GM10248 (cell line): ENCODE results near the gene MRPL34.

Experiments used
- CTCF ChIA-PET: fragments of 300-600 bp; sonication (Branson Sonifier 250); formaldehyde crosslinking; extraction: SDS; loops from one replicate; lab custom pipeline; 2021; ENCODE audit warnings: antibody characterized with exemption; lab: Yijun Ruan, JAX
- POLR2A ChIA-PET: fragments of 350-650 bp; sonication (Branson Sonifier 250); formaldehyde crosslinking; extraction: SDS; loops from one replicate; lab custom pipeline; 2020; ENCODE audit warnings: antibody characterized with exemption; lab: Yijun Ruan, JAX
- DNase-seq: peaks from one replicate; pipeline ENCODE4 v3.0.0; 2012; ENCODE audit errors: extremely low spot score
- TF ChIP-seq, protein P1 (sequence below): IDR thresholded peaks from 2 replicates; pipeline ENCODE4 v1.5.1; 2012; ENCODE audit warnings: mild to moderate bottlenecking, low read depth; ENCODE audit errors: extremely low read depth, missing control alignments, control extremely low read depth

Gene MRPL34

DNA sequence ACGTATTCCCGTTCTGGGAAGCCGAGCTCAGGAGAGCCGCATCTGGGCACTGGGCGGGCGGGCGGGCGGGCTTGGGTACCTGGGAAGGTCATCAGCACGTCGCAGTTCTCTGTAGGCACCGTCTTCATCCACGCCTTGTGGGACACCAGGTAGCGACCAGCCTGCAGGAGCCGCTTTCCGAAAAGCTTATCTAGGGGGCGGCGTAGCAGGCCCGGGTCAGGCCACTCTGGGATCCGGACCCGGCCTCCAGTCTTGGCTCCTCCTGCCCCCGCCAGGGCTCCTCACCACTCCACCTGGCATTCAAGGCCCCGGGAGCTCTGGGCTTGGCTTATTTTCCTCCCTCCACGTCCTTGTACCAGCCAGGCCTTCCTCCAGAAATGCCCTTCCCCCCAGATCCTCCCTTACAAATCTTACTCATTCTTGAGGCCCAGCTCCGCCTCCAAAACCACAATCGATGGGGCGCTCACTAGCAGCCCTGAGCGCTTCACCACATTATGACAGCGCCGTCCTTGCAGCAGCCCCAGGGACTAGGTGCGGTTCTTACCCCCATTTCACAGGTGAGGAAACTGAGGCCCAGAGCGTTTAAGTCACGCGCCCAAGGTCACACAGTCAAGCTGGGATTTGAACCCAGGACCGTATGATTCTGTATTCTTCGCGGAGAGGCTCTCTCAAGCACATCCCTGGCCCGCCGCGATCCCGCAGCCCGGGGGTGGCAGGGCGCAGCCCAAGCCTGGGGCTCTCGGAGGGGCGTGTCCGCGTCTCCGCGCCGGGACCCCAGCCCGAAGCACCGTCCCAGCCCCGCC lies 28.1 kb downstream of the MRPL34 start:
- ChIA-PET CTCF (interaction anchor here (1.4 to 2.2 kb wide), 7 partner anchors 9 to 60 kb away, joined by 4 to 9 read pairs (median 6); partner anchors contain the start of gene CCDC194), POLR2A (interaction anchor here (1.1 kb wide), 1 partner anchor 13 kb away, joined by 3 read pairs; no protein-coding TSS in a partner anchor)
- TF ChIP-seq, protein P1, sequence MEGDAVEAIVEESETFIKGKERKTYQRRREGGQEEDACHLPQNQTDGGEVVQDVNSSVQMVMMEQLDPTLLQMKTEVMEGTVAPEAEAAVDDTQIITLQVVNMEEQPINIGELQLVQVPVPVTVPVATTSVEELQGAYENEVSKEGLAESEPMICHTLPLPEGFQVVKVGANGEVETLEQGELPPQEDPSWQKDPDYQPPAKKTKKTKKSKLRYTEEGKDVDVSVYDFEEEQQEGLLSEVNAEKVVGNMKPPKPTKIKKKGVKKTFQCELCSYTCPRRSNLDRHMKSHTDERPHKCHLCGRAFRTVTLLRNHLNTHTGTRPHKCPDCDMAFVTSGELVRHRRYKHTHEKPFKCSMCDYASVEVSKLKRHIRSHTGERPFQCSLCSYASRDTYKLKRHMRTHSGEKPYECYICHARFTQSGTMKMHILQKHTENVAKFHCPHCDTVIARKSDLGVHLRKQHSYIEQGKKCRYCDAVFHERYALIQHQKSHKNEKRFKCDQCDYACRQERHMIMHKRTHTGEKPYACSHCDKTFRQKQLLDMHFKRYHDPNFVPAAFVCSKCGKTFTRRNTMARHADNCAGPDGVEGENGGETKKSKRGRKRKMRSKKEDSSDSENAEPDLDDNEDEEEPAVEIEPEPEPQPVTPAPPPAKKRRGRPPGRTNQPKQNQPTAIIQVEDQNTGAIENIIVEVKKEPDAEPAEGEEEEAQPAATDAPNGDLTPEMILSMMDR = no peak
- peak; percentile 68 for DNase-seq

DNA sequence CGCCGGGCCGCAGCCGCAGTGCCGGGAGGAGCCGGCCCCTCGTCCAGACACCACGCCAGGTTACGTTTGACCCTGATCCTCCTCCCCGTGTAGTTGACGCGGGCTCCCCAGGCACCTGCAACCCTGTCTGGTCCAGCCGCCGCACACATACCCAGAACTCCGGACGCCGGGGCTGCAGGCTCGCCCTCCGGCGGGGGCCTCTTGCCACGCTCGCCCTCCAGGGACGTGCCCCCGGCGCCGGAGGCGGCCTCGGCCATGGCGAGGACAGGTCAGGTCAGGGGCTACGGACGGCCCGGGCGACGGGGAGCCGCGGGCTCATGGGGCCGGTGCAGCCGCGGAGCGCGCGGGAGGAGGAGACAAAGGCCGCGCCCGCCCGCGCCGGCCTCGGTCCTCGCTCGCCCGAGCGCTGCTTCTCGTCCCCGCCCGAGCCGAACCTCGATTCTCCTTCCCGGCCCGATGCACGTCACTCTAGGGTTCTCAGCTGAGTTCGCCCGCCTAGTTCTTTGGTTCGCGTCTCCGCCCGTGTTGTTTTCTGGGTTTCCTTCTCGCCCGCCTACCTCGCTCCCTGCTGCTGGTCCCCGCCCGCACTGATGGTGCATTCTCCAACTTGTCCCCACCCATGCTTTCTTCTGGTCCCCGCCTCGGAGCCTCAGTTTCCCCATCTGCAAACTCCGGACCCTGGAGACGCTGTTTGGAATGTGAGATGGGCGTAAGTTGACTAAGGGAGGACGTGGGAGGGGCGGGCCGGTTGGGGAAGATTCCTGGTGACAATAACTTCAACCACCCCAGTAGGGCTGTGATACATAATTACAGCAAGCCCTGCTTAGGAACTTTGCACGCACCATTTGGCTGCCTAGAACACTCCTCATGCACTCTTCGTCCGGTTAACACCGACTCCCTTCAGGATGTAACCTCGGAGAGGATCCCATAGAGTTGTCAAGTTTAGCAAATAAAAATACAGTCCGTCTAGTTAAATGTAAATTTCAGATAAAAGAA lies 29.0 kb downstream of the MRPL34 start, which contains the start of gene ANO8:
TSS of gene ANO8 (minus strand) at position 442 of the 996 bp plus-strand sequence. CDS start at position 257, 185 bp downstream.
- POLR2A ChIA-PET = interaction anchor here (1.1 kb wide), 1 partner anchor 14 kb away, joined by 3 read pairs; no protein-coding TSS in a partner anchor

DNA sequence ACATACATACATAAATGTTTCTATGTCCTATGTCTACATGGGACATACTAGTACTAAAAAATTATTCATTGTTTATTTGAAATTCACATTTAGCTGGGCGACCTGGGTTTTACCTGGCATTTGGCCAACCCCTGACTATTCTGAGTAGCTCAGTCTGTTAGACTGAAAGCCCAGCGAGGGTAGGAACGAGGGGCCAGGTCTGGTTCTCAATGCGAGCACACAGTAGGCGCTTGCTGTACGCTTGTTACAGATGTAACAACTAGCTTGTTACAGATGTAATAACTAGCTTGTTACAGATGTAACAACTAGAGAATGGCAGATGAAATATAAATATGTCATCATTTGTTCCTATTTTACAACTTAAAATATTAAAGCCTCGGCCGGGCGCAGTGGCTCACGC lies 29.9 kb downstream of the MRPL34 start:
- ChIA-PET CTCF (interaction anchor here (1.0 to 2.2 kb wide), 7 partner anchors 8 to 53 kb away, joined by 3 to 8 read pairs (median 4); partner anchors contain the start of gene MRPL34), POLR2A (no interaction called here)
- DNase-seq = no peak
- TF ChIP-seq, protein P1 = no peak

More for the DNA sequence above, 29.0 kb downstream of the MRPL34 start, which contains the start of gene ANO8:
- peak; percentile 89 for DNase-seq
- CTCF ChIA-PET = interaction anchor here (1.0 to 2.2 kb wide), 9 partner anchors 9 to 57 kb away, joined by 3 to 8 read pairs (median 4); partner anchors contain the start of gene MRPL34
- TF ChIP-seq, protein P1 = no peak

DNA sequence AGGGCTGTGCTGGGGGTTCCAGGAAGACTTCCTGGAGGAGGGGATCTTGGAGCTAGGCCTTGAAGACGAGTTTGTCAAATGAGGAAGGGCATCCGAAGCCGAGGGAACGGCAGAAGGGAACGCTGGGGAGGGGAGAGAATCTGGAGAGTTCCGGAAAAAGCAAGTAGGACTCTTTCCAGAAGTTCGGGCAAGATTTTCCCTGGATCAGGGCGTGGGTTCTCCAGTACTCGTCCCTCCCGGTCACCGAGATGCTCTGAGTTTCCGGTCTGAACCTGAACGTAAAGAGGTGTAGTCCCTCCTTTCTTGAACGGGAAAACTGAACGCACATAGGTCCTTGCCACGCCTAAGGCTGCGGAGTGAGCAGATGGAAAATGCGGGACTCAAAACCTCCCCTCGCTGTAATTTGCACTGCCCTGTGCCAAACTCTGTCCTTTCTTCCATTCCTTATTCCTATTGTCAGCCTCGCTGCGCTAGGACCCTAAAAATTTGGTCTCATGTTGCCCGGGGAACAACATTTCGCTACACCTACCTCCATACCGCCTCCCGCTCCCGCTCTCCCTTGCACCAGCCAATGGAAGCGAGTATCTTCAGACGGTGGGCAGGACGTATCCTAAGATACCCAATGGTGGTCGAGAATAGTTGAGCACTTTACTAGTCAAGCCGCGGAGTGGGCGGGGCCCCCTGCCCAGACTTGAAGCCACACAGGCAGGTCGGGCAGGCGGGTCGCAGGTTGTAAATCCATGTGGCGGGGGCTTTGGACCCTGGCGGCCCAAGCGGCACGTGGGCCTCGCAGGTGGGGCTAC lies 31.4 kb downstream of the MRPL34 start, which contains the start of gene GTPBP3:
TSS of gene GTPBP3 (plus strand) at position 682 of the 803 bp plus-strand sequence. CDS start at position 741, 59 bp downstream.
- POLR2A ChIA-PET = no interaction called here
- TF ChIP-seq, protein P1 = no peak

DNA sequence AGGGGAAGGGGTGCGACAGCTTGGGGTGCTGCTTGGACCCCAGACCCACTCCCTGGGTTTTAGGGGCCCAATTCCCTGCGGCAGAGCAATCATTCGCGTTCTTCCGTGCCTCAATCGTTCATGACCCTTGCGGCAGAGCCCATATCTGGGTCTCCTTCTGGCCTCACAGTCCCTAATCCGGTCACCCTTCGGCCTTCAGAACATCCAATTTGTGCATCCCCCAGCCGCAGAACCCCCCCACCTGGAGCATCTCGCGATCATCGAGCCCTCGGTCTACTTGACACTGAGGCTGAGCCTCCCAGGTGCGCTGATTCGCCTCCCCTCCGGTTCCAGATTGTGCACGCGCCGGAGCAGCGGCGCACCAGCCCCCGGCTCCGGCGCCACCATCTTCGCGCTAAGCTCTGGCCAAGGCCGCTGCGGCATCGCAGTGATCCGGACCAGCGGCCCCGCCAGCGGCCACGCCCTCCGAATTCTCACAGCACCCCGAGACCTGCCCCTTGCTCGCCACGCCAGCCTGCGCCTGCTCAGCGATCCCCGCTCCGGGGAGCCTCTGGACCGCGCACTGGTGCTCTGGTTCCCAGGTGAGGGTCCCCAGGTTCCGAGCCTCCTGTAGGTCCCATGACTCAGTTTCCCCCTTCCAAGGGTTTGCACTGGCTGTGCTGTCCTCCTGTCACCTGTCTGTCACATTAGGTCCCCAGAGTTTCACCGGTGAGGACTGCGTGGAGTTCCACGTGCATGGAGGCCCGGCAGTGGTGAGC lies 32.2 kb downstream of the MRPL34 start:
- TF ChIP-seq, protein P1 = no peak
- ChIA-PET CTCF (interaction anchor here (0.6 kb wide), 1 partner anchor 48 kb away, joined by 3 read pairs; no protein-coding TSS in a partner anchor), POLR2A (no interaction called here)
- no peak for DNase-seq

More for the DNA sequence above, 31.4 kb downstream of the MRPL34 start, which contains the start of gene GTPBP3:
- CTCF ChIA-PET = interaction anchor here (0.6 to 1.0 kb wide), 2 partner anchors 49 to 159 kb away, joined by 3 read pairs; no protein-coding TSS in a partner anchor
- DNase-seq = peak; percentile 97
